ENCODE data around the gene WBP2.

Gene WBP2

GRCh38 chr17:75839942-75840798 lies 15.0 kb downstream of the WBP2 start:
- H3K4me3 ChIP-seq (ENCODE audit: low read depth, low read length): no peak overlapping the region

GRCh38 chr17:75838410-75838809 lies 16.7 kb downstream of the WBP2 start:
- TF ChIP-seq CTCF (IDR thresholded peaks at IDR 0.05; ENCODE audit: insufficient read depth, low read depth, low read length, missing control alignments): no peak
- no peak for DNase-seq (ENCODE audit: low read depth)
- H3K4me3 ChIP-seq (ENCODE audit: low read depth, low read length): no peak overlapping the region

More at GRCh38 chr17:75839942-75840798, 15.0 kb downstream of the WBP2 start:
- TF ChIP-seq CTCF (IDR thresholded peaks at IDR 0.05; ENCODE audit: insufficient read depth, low read depth, low read length, missing control alignments): no peak
- DNase-seq (ENCODE audit: low read depth): no peak

GRCh38 chr17:75837899-75838298 lies 17.2 kb downstream of the WBP2 start:
- DNase-seq (ENCODE audit: low read depth): no peak

GRCh38 chr17:75836605-75837004 lies 18.5 kb downstream of the WBP2 start:
- no peak for TF ChIP-seq CTCF (IDR thresholded peaks at IDR 0.05; ENCODE audit: insufficient read depth, low read depth, low read length, missing control alignments)
- no peak for DNase-seq (ENCODE audit: low read depth)
- H3K4me3 ChIP-seq (ENCODE audit: low read depth, low read length): no peak overlapping the region

More at GRCh38 chr17:75837899-75838298, 17.2 kb downstream of the WBP2 start:
- no peak overlapping the region for H3K4me3 ChIP-seq (ENCODE audit: low read depth, low read length)
- no peak for TF ChIP-seq CTCF (IDR thresholded peaks at IDR 0.05; ENCODE audit: insufficient read depth, low read depth, low read length, missing control alignments)

- no peak for TF ChIP-seq CTCF (IDR thresholded peaks at IDR 0.05; ENCODE audit: insufficient read depth, low read depth, low read length, missing control alignments)
- no peak for DNase-seq (ENCODE audit: low read depth)
- H3K4me3 ChIP-seq (ENCODE audit: low read depth, low read length): no peak overlapping the region
Measured at GRCh38 chr17:75835654-75835987, 19.5 kb downstream of the WBP2 start.

GRCh38 chr17:75834928-75835653 lies 20.0 kb downstream of the WBP2 start:
- H3K4me3 ChIP-seq (ENCODE audit: low read depth, low read length): no peak overlapping the region
- no peak for DNase-seq (ENCODE audit: low read depth)
- TF ChIP-seq CTCF (IDR thresholded peaks at IDR 0.05; ENCODE audit: insufficient read depth, low read depth, low read length, missing control alignments): no peak
